HEK293T (cell line): ENCODE data around the gene TAF4B.
"Not testable (repeated sequence)": the region's sequence is repeated elsewhere in the genome, so short reads cannot be mapped to it uniquely, and the experiment has no call there.

ENCODE experiments used
- ARNT ChIP-seq: fragments of 450-650 bp; IDR thresholded peaks from 2 replicates; pipeline ENCODE4 v1.6.1; 2017; ENCODE audit warnings: mild to moderate bottlenecking
- BHLHE40 ChIP-seq: fragments of 450-650 bp; IDR thresholded peaks from 2 replicates; pipeline ENCODE4 v1.6.1; 2016; ENCODE audit warnings: mild to moderate bottlenecking, moderate library complexity, borderline replicate concordance
- ELF4 ChIP-seq: fragments of 450-650 bp; IDR thresholded peaks from 2 replicates; pipeline ENCODE4 v1.6.1; 2017; ENCODE audit warnings: antibody characterized with exemption
- FOXA1 ChIP-seq: fragments of 450-650 bp; IDR thresholded peaks from 2 replicates; pipeline ENCODE4 v1.6.1; 2016; ENCODE audit warnings: mild to moderate bottlenecking
- FOXK2 ChIP-seq: fragments of 450-650 bp; IDR thresholded peaks from 2 replicates; pipeline ENCODE4 v1.6.1; 2016; ENCODE audit warnings: mild to moderate bottlenecking
- FOXM1 ChIP-seq: fragments of 450-650 bp; IDR thresholded peaks from 2 replicates; pipeline ENCODE4 v1.6.1; 2017; ENCODE audit warnings: mild to moderate bottlenecking, borderline replicate concordance
- L3MBTL2 ChIP-seq: fragments of 450-650 bp; conservative IDR thresholded peaks from 2 replicates; pipeline ENCODE4 v1.6.1; 2016; ENCODE audit warnings: mild to moderate bottlenecking
- LEF1 ChIP-seq: fragments of 450-650 bp; IDR thresholded peaks from 2 replicates; pipeline ENCODE4 v1.6.1; 2017; ENCODE audit warnings: mild to moderate bottlenecking, borderline replicate concordance
- PKNOX1 ChIP-seq: fragments of 450-650 bp; IDR thresholded peaks from 2 replicates; pipeline ENCODE4 v1.6.1; 2016
- SP1 ChIP-seq: fragments of 450-650 bp; IDR thresholded peaks from 2 replicates; pipeline ENCODE4 v1.6.1; 2017
- SUZ12 ChIP-seq: fragments of 450-650 bp; IDR thresholded peaks from 2 replicates; pipeline ENCODE4 v1.6.1; 2016; ENCODE audit warnings: mild to moderate bottlenecking
- TARDBP ChIP-seq: fragments of 450-650 bp; IDR thresholded peaks from 2 replicates; pipeline ENCODE4 v1.6.1; 2016
- ZNF384 ChIP-seq: fragments of 450-650 bp; IDR thresholded peaks from 2 replicates; pipeline ENCODE4 v1.6.1; 2016

- TF ChIP-seq FOXK2, TARDBP, ELF4, SP1, FOXM1, ARNT, PKNOX1, FOXA1, BHLHE40, L3MBTL2, SUZ12, ZNF384, LEF1: not testable (repeated sequence)
Measured at GRCh38 chr18:26254808-26255207, 28.6 kb downstream of the TAF4B start.
